PC-3 (cell line): Measurements from ENCODE around the gene TAS1R2.

ENCODE experiments used
- CTCF ChIP-seq: fragments of 300-600 bp; sonication (generic); conservative IDR thresholded peaks from 2 replicates; pipeline ENCODE4 v1.5.1; 2017; ENCODE audit warnings: antibody characterized with exemption, low read depth, mild to moderate bottlenecking, low read length
- EZH2 ChIP-seq: fragments of 300-600 bp; sonication (generic); IDR thresholded peaks from one replicate; pipeline ENCODE4 v1.6.1; 2017; ENCODE audit warnings: antibody characterized with exemption, mild to moderate bottlenecking, low read length; ENCODE audit not compliant: unreplicated experiment
- EZH2phosphoT487 ChIP-seq: fragments of 300-600 bp; sonication (generic); IDR thresholded peaks from 2 replicates; pipeline ENCODE4 v1.6.1; 2018; ENCODE audit warnings: mild to moderate bottlenecking, antibody characterized with exemption, low read length, borderline replicate concordance

- no peak for TF ChIP-seq CTCF
- no peak for TF ChIP-seq EZH2
- no peak for TF ChIP-seq EZH2phosphoT487
These were observed 40.9 kb upstream of the TAS1R2 start for GRCh38 chr1:18900303-18900841.
